Subcutaneous abdominal adipose tissue (tissue), 5 donors: ENCODE results near the gene ASIC3.

Experiments used
- H3K27ac ChIP-seq: one replicate; pipeline ENCODE4 v1.7.0; 2013; ENCODE audit warnings: low read depth, mild to moderate bottlenecking, inconsistent platforms, low read length, moderate library complexity
- H3K27me3 ChIP-seq, 5 donors: one replicate each; pipeline ENCODE4 v1.7.0; 2013; ENCODE audit warnings: low read length in 5 of 5, inconsistent platforms in 1 of 5; ENCODE audit not compliant: control insufficient read depth in 5 of 5, insufficient read depth in 4 of 5
- H3K36me3 ChIP-seq, 5 donors: one replicate each; pipeline ENCODE4 v1.7.0; 2013; ENCODE audit warnings: low read length in 5 of 5; ENCODE audit not compliant: control insufficient read depth in 5 of 5, insufficient read depth in 5 of 5
- H3K4me1 ChIP-seq, 5 donors: one replicate each; pipeline ENCODE4 v1.7.0; 2013; ENCODE audit warnings: low read length in 5 of 5, mild to moderate bottlenecking in 3 of 5, moderate library complexity in 1 of 5; ENCODE audit not compliant: control insufficient read depth in 5 of 5, insufficient read depth in 5 of 5
- H3K4me3 ChIP-seq, 5 donors: one replicate each; pipeline ENCODE4 v1.7.0; 2013; ENCODE audit warnings: low read length in 5 of 5, low read depth in 1 of 5
- H3K9ac ChIP-seq, 5 donors: one replicate each; pipeline ENCODE4 v1.7.0; 2013; ENCODE audit warnings: low read length in 5 of 5, mild to moderate bottlenecking in 4 of 5, moderate library complexity in 3 of 5
- H3K9me3 ChIP-seq, 5 donors: one replicate each; pipeline ENCODE4 v1.7.0; 2013; ENCODE audit warnings: low read length in 5 of 5; ENCODE audit not compliant: control insufficient read depth in 5 of 5
- donor health status: healthy.
- donor health status: healthy.
- donor health status: healthy.
- donor health status: healthy.
- donor health status: healthy.

ASIC3 gene

GRCh38 chr7:151053096-151053495 is 4.8 kb downstream of the ASIC3 start:
- Histone ChIP-seq H3K4me3 (no peak overlapping the region), H3K36me3 (peaks cover 0 to 9% (median 2%) of the 10 kb centered on the region in 5 donors), H3K9me3 (no peaks in the 10 kb centered on the region), H3K4me1 (peaks cover 3 to 32% (median 18%) of the 10 kb centered on the region in 5 donors), H3K27ac (no peak overlapping the region), H3K27me3 (peaks cover 0 to 9% (median 5%) of the 10 kb centered on the region in 5 donors), H3K9ac (no peak overlapping the region)

- peaks cover 0 to 9% (median 5%) of the 10 kb centered on the region in 5 donors for H3K27me3 ChIP-seq
- H3K4me3 ChIP-seq, result no peak overlapping the region
- peaks cover 5 to 38% (median 24%) of the 10 kb centered on the region in 5 donors for H3K4me1 ChIP-seq
- no peak overlapping the region for H3K27ac ChIP-seq
- peak overlapping the region in 1 of 5 donors; percentile 10 for H3K9ac ChIP-seq
- H3K36me3 ChIP-seq, result peaks cover 0 to 9% (median 2%) of the 10 kb centered on the region in 5 donors
- H3K9me3 ChIP-seq, result no peaks in the 10 kb centered on the region
Observed at GRCh38 chr7:151053751-151054150, 5.4 kb downstream of the ASIC3 start.

GRCh38 chr7:151056283-151056665 is 7.9 kb downstream of the ASIC3 start:
- peaks cover 0 to 9% (median 2%) of the 10 kb centered on the region in 5 donors for H3K36me3 ChIP-seq
- H3K27me3 ChIP-seq, result peaks cover 0 to 3% (median 0%) of the 10 kb centered on the region in 5 donors
- no peak overlapping the region for H3K9ac ChIP-seq
- H3K4me1 ChIP-seq, result peaks cover 6 to 54% (median 38%) of the 10 kb centered on the region in 5 donors
- no peak overlapping the region for H3K4me3 ChIP-seq
- no peaks in the 10 kb centered on the region for H3K9me3 ChIP-seq
- no peak overlapping the region for H3K27ac ChIP-seq

- Histone ChIP-seq H3K9me3 (no peaks in the 10 kb centered on the region), H3K27me3 (peaks cover 0 to 2% (median 0%) of the 10 kb centered on the region in 5 donors), H3K4me3 (peak overlapping the region; percentile 89 to 96 (median 94)), H3K36me3 (peaks cover 0 to 11% (median 2%) of the 10 kb centered on the region in 5 donors), H3K9ac (peak overlapping the region in 4 of 5 donors; percentile 57 to 83 (median 76)), H3K27ac (no peak overlapping the region), H3K4me1 (peaks cover 6 to 57% (median 43%) of the 10 kb centered on the region in 5 donors)
Observed at GRCh38 chr7:151056666-151057505, 8.6 kb downstream of the ASIC3 start.

- Histone ChIP-seq H3K9me3 (no peaks in the 10 kb centered on the region), H3K36me3 (peaks cover 0 to 16% (median 2%) of the 10 kb centered on the region in 5 donors), H3K27ac (peak within 1 kb of the TSS; percentile 97), H3K4me3 (peak within 1 kb of the TSS; percentile 89 to 96 (median 94)), H3K27me3 (no peaks in the 10 kb centered on the region), H3K9ac (peak within 1 kb of the TSS; percentile 78 to 94 (median 83)), H3K4me1 (peaks cover 6 to 63% (median 50%) of the 10 kb centered on the region in 5 donors)
Observed at GRCh38 chr7:151057506-151057988, 9.2 kb downstream of the ASIC3 start, which contains the start of gene CDK5. CDK5 (minus strand) TSS chr7:151057897; CDS start chr7:151057848, 49 bp downstream.

GRCh38 chr7:151057989-151058780 is 9.9 kb downstream of the ASIC3 start:
- H3K4me1 ChIP-seq, result peaks cover 6 to 60% (median 53%) of the 10 kb centered on the region in 5 donors

GRCh38 chr7:151058781-151059366 is 10.5 kb downstream of the ASIC3 start:
- Histone ChIP-seq H3K4me1 (peaks cover 6 to 60% (median 56%) of the 10 kb centered on the region in 5 donors), H3K9ac (peak overlapping the region; percentile 73 to 94 (median 83)), H3K4me3 (peak overlapping the region; percentile 80 to 95 (median 93)), H3K36me3 (peaks cover 0 to 14% (median 0%) of the 10 kb centered on the region in 5 donors), H3K9me3 (no peaks in the 10 kb centered on the region), H3K27ac (peak overlapping the region; percentile 97), H3K27me3 (no peaks in the 10 kb centered on the region)

More at GRCh38 chr7:151057989-151058780, 9.9 kb downstream of the ASIC3 start:
- H3K9ac ChIP-seq, result peak overlapping the region; percentile 73 to 94 (median 83)
- peak overlapping the region; percentile 97 for H3K27ac ChIP-seq
- no peaks in the 10 kb centered on the region for H3K27me3 ChIP-seq
- peak overlapping the region; percentile 80 to 95 (median 93) for H3K4me3 ChIP-seq
- no peaks in the 10 kb centered on the region for H3K9me3 ChIP-seq
- H3K36me3 ChIP-seq, result peaks cover 0 to 18% (median 2%) of the 10 kb centered on the region in 5 donors

- H3K4me1 ChIP-seq, result peaks cover 6 to 60% (median 56%) of the 10 kb centered on the region in 5 donors
- no peaks in the 10 kb centered on the region for H3K9me3 ChIP-seq
- H3K27me3 ChIP-seq, result no peaks in the 10 kb centered on the region
- peaks cover 0 to 15% (median 3%) of the 10 kb centered on the region in 5 donors for H3K36me3 ChIP-seq
- peak within 1 kb of the TSS; percentile 81 to 95 (median 93) for H3K4me3 ChIP-seq
- H3K9ac ChIP-seq, result peak within 1 kb of the TSS; percentile 73 to 94 (median 83)
- peak within 1 kb of the TSS; percentile 97 for H3K27ac ChIP-seq
Observed at GRCh38 chr7:151059367-151060112, 11.2 kb downstream of the ASIC3 start, which contains the start of gene SLC4A2. SLC4A2 (plus strand) TSS chr7:151059589; CDS start chr7:151061988, 2,399 bp downstream.

GRCh38 chr7:151060113-151060415 is 11.7 kb downstream of the ASIC3 start:
- Histone ChIP-seq H3K9me3 (no peaks in the 10 kb centered on the region), H3K4me3 (peak overlapping the region; percentile 66 to 95 (median 93)), H3K27me3 (no peaks in the 10 kb centered on the region), H3K27ac (peak overlapping the region; percentile 97), H3K4me1 (peaks cover 6 to 60% (median 56%) of the 10 kb centered on the region in 5 donors), H3K9ac (peak overlapping the region in 4 of 5 donors; percentile 64 to 83 (median 70)), H3K36me3 (peaks cover 0 to 20% (median 8%) of the 10 kb centered on the region in 5 donors)
